Neural cell (in vitro differentiated cells): ENCODE measurements around the gene UNCX. TPM values are rescaled to one million over a fixed set of nuclear protein-coding genes. Genes with fewer than 3 reads are reported as not detected.

Experiments
- H2AFZ ChIP-seq: fragments of 200-600, 300-800 bp; sonication (generic), shearing (Covaris generic); 2 replicates; pipeline ENCODE4 v1.6.0; 2014; ENCODE audit warnings: low read depth, mild to moderate bottlenecking, antibody characterized with exemption, low read length, moderate library complexity
- H3F3A ChIP-seq: fragments of 200-600 bp; shearing (Covaris generic); 2 replicates; pipeline ENCODE4 v1.6.1; 2016; ENCODE audit warnings: mild to moderate bottlenecking, moderate library complexity, mixed read lengths, antibody characterized with exemption, low read length; ENCODE audit not compliant: insufficient read depth, poor library complexity, severe bottlenecking
- H3K27ac ChIP-seq: fragments of 200-600, 300-800 bp; sonication (generic), shearing (Covaris generic); 2 replicates; pipeline ENCODE4 v1.5.1; 2014; ENCODE audit warnings: mild to moderate bottlenecking, low read length, moderate library complexity
- H3K27me3 ChIP-seq: fragments of 300-800, 200-600 bp; sonication (generic), shearing (Covaris generic); 2 replicates; pipeline ENCODE4 v1.6.0; 2014; ENCODE audit warnings: mild to moderate bottlenecking, low read depth, low read length, moderate library complexity; ENCODE audit not compliant: insufficient read depth
- H3K36me3 ChIP-seq: fragments of 300-800, 200-600 bp; sonication (generic), shearing (Covaris generic); 2 replicates; pipeline ENCODE4 v1.5.1; 2014; ENCODE audit warnings: mild to moderate bottlenecking, antibody characterized with exemption, low read length, moderate library complexity; ENCODE audit not compliant: insufficient read depth
- H3K4me2 ChIP-seq: fragments of 300-800, 200-600 bp; sonication (generic), shearing (Covaris generic); 2 replicates; pipeline ENCODE4 v1.6.0; 2014; ENCODE audit warnings: mild to moderate bottlenecking, low read length
- H3K4me3 ChIP-seq: fragments of 300-800, 200-600 bp; sonication (generic), shearing (Covaris generic); 2 replicates; pipeline ENCODE4 v1.5.1; 2014; ENCODE audit warnings: mild to moderate bottlenecking, low read length, moderate library complexity
- H3K79me2 ChIP-seq: fragments of 200-600 bp; shearing (Covaris generic); replicated peaks from 2 replicates; pipeline ENCODE4 v1.6.0; 2014; ENCODE audit warnings: mild to moderate bottlenecking, low read length, moderate library complexity; ENCODE audit not compliant: insufficient read depth
- H3K9ac ChIP-seq: fragments of 300-800, 200-600 bp; sonication (generic), shearing (Covaris generic); 2 replicates; pipeline ENCODE4 v1.6.1; 2016; ENCODE audit warnings: mild to moderate bottlenecking, low read length, mixed read lengths
- H3K9me2 ChIP-seq: fragments of 200-600 bp; shearing (Covaris generic); 2 replicates; pipeline ENCODE4 v1.6.1; 2016; ENCODE audit warnings: mild to moderate bottlenecking, low read length, mixed read lengths; ENCODE audit not compliant: insufficient read depth
- H3K9me3 ChIP-seq: fragments of 200-600, 300-800 bp; sonication (generic), shearing (Covaris generic); 2 replicates; pipeline ENCODE4 v1.6.1; 2016; ENCODE audit warnings: mild to moderate bottlenecking, mixed run types, low read length, moderate library complexity, mixed read lengths
- H4K20me1 ChIP-seq: fragments of 200-600 bp; shearing (Covaris generic); 2 replicates; pipeline ENCODE4 v1.6.1; 2016; ENCODE audit warnings: mild to moderate bottlenecking, mixed run types; ENCODE audit not compliant: insufficient read depth
- EP300 ChIP-seq: fragments of 450-650 bp; conservative IDR thresholded peaks from 2 replicates; pipeline ENCODE4 v1.6.1; 2014; ENCODE audit warnings: antibody characterized with exemption, mild to moderate bottlenecking, moderate library complexity; ENCODE audit not compliant: poor library complexity, severe bottlenecking
- EZH2 ChIP-seq: fragments of 200-600, 300-800 bp; shearing (Covaris generic), sonication (generic); IDR thresholded peaks from 2 replicates; pipeline ENCODE4 v1.6.1; 2014; ENCODE audit warnings: antibody characterized with exemption, low read length, borderline replicate concordance, mild to moderate bottlenecking; ENCODE audit not compliant: insufficient read depth, poor library complexity, severe bottlenecking
- MXI1 ChIP-seq: fragments of 450-650 bp; conservative IDR thresholded peaks from 2 replicates; pipeline ENCODE4 v1.6.1; 2014; ENCODE audit warnings: antibody characterized with exemption, mild to moderate bottlenecking; ENCODE audit not compliant: poor library complexity, severe bottlenecking
- POLR2AphosphoS5 ChIP-seq: IDR thresholded peaks from 2 replicates; pipeline ENCODE4 v1.6.1; 2012
- RAD21 ChIP-seq: fragments of 450-650 bp; conservative IDR thresholded peaks from 2 replicates; pipeline ENCODE4 v1.6.1; 2014; ENCODE audit warnings: antibody characterized with exemption, mild to moderate bottlenecking, moderate library complexity
- SMC3 ChIP-seq: fragments of 450-650 bp; conservative IDR thresholded peaks from 2 replicates; pipeline ENCODE4 v1.6.1; 2014; ENCODE audit warnings: antibody characterized with exemption, mild to moderate bottlenecking, moderate library complexity; ENCODE audit not compliant: poor library complexity
- TAF1 ChIP-seq: IDR thresholded peaks from 2 replicates; pipeline ENCODE4 v1.6.1; 2012; ENCODE audit warnings: low read depth
- polyA plus RNA-seq: library from polyadenylated mRNA; depleted of rRNA; stranded (reverse); fragments of >200 nt; gene quantifications from 2 replicates; pipeline ENCODE4 v1.2.3, GENCODE V29; 2014
- TF ChIP-seq, protein P1 (sequence below): fragments of 450-650 bp; IDR thresholded peaks from 2 replicates; pipeline ENCODE4 v1.5.1; 2014; ENCODE audit warnings: antibody characterized with exemption, mild to moderate bottlenecking, moderate library complexity; ENCODE audit not compliant: poor library complexity, severe bottlenecking
- TF ChIP-seq, protein P2 (sequence below): IDR thresholded peaks from 2 replicates; pipeline ENCODE4 v1.6.1; 2012; ENCODE audit warnings: borderline replicate concordance

Gene UNCX
- polyA plus RNA-seq, 1 donor from 2014 or later = 1.6 TPM

DNA sequence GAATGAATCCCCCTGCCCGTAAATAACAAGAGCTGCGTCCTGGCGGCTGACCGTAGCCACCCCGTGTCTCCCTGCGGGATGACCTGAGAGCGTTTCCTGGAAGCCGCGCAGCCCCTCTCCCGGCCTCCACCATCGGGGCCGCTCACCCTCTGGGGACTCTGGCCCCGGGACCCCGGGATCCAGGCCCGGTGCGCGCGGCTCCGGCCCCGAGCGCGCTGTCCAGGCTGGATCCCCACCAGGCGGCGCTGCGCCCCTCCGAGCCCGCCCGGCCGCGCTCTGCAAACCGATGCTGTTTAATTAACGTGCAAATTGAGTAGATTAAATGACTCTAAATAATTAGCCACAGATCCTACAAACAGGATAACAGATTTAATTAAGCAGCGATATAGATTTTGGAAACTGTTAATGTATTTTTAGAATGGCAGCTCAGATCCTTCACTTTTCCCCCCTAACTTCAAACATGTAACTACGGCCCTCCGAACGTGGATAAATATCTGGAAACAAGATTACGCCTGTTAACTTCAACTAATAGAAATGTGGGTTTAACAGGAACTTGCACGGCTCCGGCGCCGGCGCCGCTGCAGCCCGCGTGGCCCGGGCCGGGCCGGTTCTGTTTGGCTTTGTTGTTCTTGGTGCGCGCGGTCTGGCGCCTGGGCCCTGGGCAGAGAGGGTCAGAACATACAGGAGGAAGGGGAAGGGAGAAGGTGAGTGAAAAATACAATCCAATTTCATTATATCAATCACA, 7.1 kb upstream of the UNCX start:
- no peak overlapping the region for H3K4me2 ChIP-seq

DNA sequence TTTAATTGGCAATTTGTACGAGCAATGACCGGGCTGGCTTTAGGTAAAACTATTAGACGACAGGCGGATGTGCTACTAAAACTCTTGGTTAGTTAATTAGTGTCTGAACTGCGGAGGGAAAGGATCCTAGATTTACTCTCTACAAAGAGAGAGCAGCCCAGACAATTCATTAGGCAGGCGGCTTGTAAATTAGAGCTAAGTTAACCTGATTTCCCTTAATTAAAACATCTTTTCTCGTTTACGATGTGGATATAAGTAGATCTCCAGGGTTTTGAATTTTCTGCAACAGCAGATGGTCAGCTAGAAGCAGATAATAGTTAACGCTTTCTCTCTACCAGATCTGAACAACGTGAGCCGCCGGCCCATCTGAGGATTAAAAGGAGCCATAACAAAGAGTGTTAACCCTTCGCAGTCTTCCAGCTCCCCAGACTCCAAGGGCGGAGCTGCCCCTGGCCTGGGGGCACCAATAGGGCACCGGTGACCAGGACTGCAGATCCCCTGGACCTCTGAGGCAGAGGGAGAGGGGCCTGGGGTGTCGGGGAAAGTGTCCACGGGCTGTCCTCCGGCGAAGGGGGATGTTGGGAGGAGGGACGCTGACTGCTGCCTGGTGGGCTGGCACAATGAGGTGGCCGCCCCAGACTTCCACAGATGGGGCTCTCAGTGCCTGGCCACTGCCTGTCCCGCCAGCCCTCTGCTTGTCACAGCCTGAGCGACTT, 6.3 kb upstream of the UNCX start:
- H3K4me3 ChIP-seq = no peak overlapping the region
- no peak overlapping the region for H3K4me2 ChIP-seq
- H3K27ac ChIP-seq = no peak overlapping the region
- TF ChIP-seq MXI1 (no peak), TAF1 (no peak), RAD21 (no peak), EP300 (no peak), SMC3 (no peak), EZH2 (no peak), POLR2AphosphoS5 (no peak)
- TF ChIP-seq, protein P1, sequence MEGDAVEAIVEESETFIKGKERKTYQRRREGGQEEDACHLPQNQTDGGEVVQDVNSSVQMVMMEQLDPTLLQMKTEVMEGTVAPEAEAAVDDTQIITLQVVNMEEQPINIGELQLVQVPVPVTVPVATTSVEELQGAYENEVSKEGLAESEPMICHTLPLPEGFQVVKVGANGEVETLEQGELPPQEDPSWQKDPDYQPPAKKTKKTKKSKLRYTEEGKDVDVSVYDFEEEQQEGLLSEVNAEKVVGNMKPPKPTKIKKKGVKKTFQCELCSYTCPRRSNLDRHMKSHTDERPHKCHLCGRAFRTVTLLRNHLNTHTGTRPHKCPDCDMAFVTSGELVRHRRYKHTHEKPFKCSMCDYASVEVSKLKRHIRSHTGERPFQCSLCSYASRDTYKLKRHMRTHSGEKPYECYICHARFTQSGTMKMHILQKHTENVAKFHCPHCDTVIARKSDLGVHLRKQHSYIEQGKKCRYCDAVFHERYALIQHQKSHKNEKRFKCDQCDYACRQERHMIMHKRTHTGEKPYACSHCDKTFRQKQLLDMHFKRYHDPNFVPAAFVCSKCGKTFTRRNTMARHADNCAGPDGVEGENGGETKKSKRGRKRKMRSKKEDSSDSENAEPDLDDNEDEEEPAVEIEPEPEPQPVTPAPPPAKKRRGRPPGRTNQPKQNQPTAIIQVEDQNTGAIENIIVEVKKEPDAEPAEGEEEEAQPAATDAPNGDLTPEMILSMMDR = no peak

More for the DNA sequence above, 7.1 kb upstream of the UNCX start:
- no peaks in the 10 kb centered on the region for H3K9me3 ChIP-seq
- H3K4me3 ChIP-seq = no peak overlapping the region
- peaks cover 5% of the 10 kb centered on the region for H3F3A ChIP-seq
- TF ChIP-seq RAD21 (peak; percentile 72), TAF1 (no peak), EZH2 (peak; percentile 15), EP300 (no peak), MXI1 (no peak), POLR2AphosphoS5 (peak; percentile 14), SMC3 (peak; percentile 80)
- TF ChIP-seq, protein P2, sequence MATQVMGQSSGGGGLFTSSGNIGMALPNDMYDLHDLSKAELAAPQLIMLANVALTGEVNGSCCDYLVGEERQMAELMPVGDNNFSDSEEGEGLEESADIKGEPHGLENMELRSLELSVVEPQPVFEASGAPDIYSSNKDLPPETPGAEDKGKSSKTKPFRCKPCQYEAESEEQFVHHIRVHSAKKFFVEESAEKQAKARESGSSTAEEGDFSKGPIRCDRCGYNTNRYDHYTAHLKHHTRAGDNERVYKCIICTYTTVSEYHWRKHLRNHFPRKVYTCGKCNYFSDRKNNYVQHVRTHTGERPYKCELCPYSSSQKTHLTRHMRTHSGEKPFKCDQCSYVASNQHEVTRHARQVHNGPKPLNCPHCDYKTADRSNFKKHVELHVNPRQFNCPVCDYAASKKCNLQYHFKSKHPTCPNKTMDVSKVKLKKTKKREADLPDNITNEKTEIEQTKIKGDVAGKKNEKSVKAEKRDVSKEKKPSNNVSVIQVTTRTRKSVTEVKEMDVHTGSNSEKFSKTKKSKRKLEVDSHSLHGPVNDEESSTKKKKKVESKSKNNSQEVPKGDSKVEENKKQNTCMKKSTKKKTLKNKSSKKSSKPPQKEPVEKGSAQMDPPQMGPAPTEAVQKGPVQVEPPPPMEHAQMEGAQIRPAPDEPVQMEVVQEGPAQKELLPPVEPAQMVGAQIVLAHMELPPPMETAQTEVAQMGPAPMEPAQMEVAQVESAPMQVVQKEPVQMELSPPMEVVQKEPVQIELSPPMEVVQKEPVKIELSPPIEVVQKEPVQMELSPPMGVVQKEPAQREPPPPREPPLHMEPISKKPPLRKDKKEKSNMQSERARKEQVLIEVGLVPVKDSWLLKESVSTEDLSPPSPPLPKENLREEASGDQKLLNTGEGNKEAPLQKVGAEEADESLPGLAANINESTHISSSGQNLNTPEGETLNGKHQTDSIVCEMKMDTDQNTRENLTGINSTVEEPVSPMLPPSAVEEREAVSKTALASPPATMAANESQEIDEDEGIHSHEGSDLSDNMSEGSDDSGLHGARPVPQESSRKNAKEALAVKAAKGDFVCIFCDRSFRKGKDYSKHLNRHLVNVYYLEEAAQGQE = no peak
- TF ChIP-seq, protein P1 = peak; percentile 79
- no peaks in the 10 kb centered on the region for H3K9me2 ChIP-seq
- no peaks in the 10 kb centered on the region for H3K79me2 ChIP-seq
- no peak overlapping the region for H2AFZ ChIP-seq
- H3K36me3 ChIP-seq = no peaks in the 10 kb centered on the region
- peaks cover 72% of the 10 kb centered on the region for H3K27me3 ChIP-seq
- no peak overlapping the region for H3K9ac ChIP-seq
- H3K27ac ChIP-seq = no peak overlapping the region
- no peaks in the 10 kb centered on the region for H4K20me1 ChIP-seq

More for the DNA sequence above, 6.3 kb upstream of the UNCX start:
- Histone ChIP-seq H3K9me3 (no peaks in the 10 kb centered on the region), H3F3A (peaks cover 5% of the 10 kb centered on the region), H3K9ac (no peak overlapping the region), H3K27me3 (peaks cover 79% of the 10 kb centered on the region), H4K20me1 (no peaks in the 10 kb centered on the region), H2AFZ (no peak overlapping the region), H3K9me2 (no peaks in the 10 kb centered on the region), H3K36me3 (no peaks in the 10 kb centered on the region), H3K79me2 (no peaks in the 10 kb centered on the region)
